ENCODE measurements around the gene LRRK1. TPM values are rescaled to one million over a fixed set of nuclear protein-coding genes. Genes with fewer than 3 reads are reported as not detected.

LRRK1 gene, protein sequence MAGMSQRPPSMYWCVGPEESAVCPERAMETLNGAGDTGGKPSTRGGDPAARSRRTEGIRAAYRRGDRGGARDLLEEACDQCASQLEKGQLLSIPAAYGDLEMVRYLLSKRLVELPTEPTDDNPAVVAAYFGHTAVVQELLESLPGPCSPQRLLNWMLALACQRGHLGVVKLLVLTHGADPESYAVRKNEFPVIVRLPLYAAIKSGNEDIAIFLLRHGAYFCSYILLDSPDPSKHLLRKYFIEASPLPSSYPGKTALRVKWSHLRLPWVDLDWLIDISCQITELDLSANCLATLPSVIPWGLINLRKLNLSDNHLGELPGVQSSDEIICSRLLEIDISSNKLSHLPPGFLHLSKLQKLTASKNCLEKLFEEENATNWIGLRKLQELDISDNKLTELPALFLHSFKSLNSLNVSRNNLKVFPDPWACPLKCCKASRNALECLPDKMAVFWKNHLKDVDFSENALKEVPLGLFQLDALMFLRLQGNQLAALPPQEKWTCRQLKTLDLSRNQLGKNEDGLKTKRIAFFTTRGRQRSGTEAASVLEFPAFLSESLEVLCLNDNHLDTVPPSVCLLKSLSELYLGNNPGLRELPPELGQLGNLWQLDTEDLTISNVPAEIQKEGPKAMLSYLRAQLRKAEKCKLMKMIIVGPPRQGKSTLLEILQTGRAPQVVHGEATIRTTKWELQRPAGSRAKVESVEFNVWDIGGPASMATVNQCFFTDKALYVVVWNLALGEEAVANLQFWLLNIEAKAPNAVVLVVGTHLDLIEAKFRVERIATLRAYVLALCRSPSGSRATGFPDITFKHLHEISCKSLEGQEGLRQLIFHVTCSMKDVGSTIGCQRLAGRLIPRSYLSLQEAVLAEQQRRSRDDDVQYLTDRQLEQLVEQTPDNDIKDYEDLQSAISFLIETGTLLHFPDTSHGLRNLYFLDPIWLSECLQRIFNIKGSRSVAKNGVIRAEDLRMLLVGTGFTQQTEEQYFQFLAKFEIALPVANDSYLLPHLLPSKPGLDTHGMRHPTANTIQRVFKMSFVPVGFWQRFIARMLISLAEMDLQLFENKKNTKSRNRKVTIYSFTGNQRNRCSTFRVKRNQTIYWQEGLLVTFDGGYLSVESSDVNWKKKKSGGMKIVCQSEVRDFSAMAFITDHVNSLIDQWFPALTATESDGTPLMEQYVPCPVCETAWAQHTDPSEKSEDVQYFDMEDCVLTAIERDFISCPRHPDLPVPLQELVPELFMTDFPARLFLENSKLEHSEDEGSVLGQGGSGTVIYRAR (N-terminal part only)
- 100 to 1,000 TPM in 2 of 4 donors, 10 to 100 TPM in 2; 52.7 to 107 (median 82.7) TPM for total RNA-seq

DNA sequence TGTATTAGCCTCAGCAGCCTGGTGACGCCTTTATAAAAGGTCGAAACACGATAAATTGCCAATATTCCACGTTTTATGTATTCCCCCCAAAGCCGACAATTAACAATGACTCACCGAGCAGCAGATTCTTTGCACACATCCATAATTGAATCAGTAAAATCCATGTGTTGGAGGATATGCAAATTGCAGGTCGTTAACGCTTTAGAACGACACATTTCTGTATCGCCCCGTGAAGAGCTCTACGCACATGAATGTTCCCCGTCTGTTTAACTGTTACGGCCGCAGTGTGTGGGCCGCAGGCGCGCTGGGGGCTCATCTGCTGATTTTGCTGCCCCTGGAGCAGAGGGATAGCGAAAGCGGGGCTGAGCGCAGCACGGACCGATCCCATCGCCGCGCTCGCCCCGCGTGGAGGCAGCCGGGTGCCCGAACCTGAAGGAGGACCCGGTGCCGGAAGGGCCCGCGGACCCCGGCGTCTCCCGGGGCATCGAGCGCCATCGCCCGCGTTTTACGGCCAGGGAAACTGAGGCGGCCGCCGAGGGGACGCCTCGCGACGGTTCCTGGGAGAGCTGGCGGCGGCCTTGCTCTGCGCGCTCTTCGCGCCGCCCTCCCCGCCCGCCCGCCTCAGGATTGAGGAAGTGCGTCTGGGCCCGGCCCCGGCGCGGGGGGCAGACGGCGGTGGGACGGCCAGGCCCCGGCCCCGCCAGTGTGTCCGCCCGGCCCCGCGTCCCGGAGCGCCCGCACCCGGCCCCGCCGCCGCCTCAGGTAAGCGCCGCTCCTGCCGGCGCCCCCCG, at the start of gene LRRK1:
Gene LRRK1 (plus strand): TSS at position 668 of the 791 bp plus-strand sequence. CDS start 5,276 bp downstream, outside the sequence.
- DNase-seq: peak; percentile 52
- in situ Hi-C loops (cut with MboI; ENCODE audit: low pct_ligation_motif_present in 1 of 4, low pct_unique_long_range_greater_than_20kb in 1 of 4, low sequenced_read_pairs in 3 of 4) (loop anchor here (5.0 to 25.0 kb wide), 4 partner anchors 86 to 343 kb away; partner anchors contain the start of gene CHSY1 (in 4 of the 4)), intact Hi-C loops (cut with DNase I; ENCODE audit: low total_unique reads) (loop anchor here (2.0 kb wide), 1 partner anchor 88 kb away; no protein-coding TSS in a partner anchor)
- WGBS, 2 donors (ENCODE audit: low coverage in 1 of 2): 1% methylated on average over 65 of the region's 87 CpGs; no CpG with 5 or more reads in 1 of the 2 donors
- no peaks in the 10 kb centered on the region for H3K9me3 ChIP-seq
- peak within 1 kb of the TSS; percentile 84 to 90 (median 85) for H3K27ac ChIP-seq
- H3K36me3 ChIP-seq: no peaks in the 10 kb centered on the region
- H3K27me3 ChIP-seq: no peaks in the 10 kb centered on the region
- peaks cover 4 to 32% (median 8%) of the 10 kb centered on the region in 4 donors for H3K4me1 ChIP-seq
- TF ChIP-seq POLR2A (IDR thresholded peaks at IDR 0.05): peak; percentile 23
- TF ChIP-seq POLR2AphosphoS5 (IDR thresholded peaks at IDR 0.05): peak in 1 of 3 donors; percentile 5
- TF ChIP-seq EP300 (IDR thresholded peaks at IDR 0.05; ENCODE audit: low read depth): no peak
- peak within 1 kb of the TSS; percentile 53 to 78 (median 75) for H3K4me3 ChIP-seq

DNA sequence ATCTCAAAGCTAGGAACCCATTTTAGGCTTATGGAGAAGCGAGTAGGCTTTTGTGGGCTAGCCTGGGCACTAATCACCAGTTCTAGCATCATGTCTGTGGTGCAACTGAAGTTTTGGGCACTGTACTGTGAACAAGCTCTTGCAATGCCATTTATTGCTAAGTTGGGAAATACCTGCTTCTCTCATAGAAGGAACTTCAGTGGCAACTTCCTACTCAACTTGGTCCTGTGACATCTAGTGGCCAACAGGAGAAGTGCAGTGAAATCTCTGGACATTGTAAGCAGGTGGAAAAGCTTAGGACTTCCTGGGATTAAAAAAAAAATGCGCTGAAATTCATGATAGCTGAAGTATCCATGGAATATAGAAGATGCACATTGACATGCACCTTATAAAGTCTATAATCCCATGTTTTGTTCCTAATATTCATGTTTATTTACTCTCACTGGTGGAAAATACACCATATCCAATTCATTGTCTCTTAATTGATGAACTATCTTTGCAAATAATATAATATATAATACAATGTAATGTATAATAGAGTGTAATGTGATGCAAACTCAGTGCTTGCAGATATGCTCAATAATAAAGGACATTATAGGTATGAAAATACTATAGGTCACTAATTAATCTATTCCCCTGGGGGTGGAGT, 46.0 kb upstream of the LRRK1 start:
- intact Hi-C loops (cut with DNase I; ENCODE audit: low total_unique reads): loop anchor here (5.0 kb wide), 1 partner anchor 246 kb away; no protein-coding TSS in a partner anchor
- H3K9me3 ChIP-seq: no peaks in the 10 kb centered on the region
- WGBS, 2 donors (ENCODE audit: low coverage in 1 of 2): 11 to 41% methylated on average over 1 to 2 of the region's 2 CpGs
- no peak overlapping the region for H3K27ac ChIP-seq
- H3K4me1 ChIP-seq: peaks cover 0 to 3% (median 0%) of the 10 kb centered on the region in 4 donors
- no peaks in the 10 kb centered on the region for H3K36me3 ChIP-seq
- TF ChIP-seq POLR2A (IDR thresholded peaks at IDR 0.05): no peak
- TF ChIP-seq, protein P1, sequence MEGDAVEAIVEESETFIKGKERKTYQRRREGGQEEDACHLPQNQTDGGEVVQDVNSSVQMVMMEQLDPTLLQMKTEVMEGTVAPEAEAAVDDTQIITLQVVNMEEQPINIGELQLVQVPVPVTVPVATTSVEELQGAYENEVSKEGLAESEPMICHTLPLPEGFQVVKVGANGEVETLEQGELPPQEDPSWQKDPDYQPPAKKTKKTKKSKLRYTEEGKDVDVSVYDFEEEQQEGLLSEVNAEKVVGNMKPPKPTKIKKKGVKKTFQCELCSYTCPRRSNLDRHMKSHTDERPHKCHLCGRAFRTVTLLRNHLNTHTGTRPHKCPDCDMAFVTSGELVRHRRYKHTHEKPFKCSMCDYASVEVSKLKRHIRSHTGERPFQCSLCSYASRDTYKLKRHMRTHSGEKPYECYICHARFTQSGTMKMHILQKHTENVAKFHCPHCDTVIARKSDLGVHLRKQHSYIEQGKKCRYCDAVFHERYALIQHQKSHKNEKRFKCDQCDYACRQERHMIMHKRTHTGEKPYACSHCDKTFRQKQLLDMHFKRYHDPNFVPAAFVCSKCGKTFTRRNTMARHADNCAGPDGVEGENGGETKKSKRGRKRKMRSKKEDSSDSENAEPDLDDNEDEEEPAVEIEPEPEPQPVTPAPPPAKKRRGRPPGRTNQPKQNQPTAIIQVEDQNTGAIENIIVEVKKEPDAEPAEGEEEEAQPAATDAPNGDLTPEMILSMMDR (IDR thresholded peaks at IDR 0.05): peak; percentile 93 to 95 (median 94)
- H3K4me3 ChIP-seq: no peak overlapping the region
- in situ Hi-C loops (cut with MboI; ENCODE audit: low pct_ligation_motif_present in 1 of 4, low pct_unique_long_range_greater_than_20kb in 1 of 4, low sequenced_read_pairs in 3 of 4): loop anchor here (5.0 to 25.0 kb wide), 4 partner anchors 211 to 248 kb away; no protein-coding TSS in a partner anchor
- peaks cover 12% of the 10 kb centered on the region for H3K27me3 ChIP-seq
- DNase-seq: peak; percentile 78

- H3K27me3 ChIP-seq: peaks cover 33% of the 10 kb centered on the region
- 83 to 100% methylated on average over 1 to 2 of the region's 2 CpGs for WGBS, 2 donors (ENCODE audit: low coverage in 1 of 2)
Observed at GRCh38 chr15:100875495-100875894, 43.7 kb upstream of the LRRK1 start.

DNA sequence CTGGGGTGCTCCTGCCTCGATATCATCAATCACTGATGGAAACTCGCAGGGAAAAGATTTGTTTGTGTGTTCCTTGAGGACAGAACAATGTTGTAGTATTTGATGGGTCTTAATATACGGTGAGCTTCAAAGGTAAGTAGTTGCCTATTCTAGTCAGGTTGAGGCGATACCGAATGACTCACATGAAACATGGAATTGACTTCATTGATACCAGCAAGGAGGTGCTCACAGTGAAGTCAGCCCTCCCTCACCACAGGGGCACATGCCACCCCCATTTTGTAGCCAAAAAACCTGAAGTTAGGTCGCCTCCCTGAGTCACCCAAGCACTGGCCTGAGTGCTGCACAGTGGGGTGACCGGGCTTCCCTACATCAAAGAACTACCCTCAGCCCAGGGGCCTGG, 43.2 kb upstream of the LRRK1 start:
- H3K27me3 ChIP-seq: peaks cover 38% of the 10 kb centered on the region
- TF ChIP-seq POLR2AphosphoS5 (IDR thresholded peaks at IDR 0.05) (no peak), POLR2A (IDR thresholded peaks at IDR 0.05) (no peak)
- DNase-seq: no peak
- H3K9me3 ChIP-seq: no peaks in the 10 kb centered on the region
- intact Hi-C loops (cut with DNase I; ENCODE audit: low total_unique reads): no loop called here
- in situ Hi-C loops (cut with MboI; ENCODE audit: low pct_ligation_motif_present in 1 of 4, low pct_unique_long_range_greater_than_20kb in 1 of 4, low sequenced_read_pairs in 3 of 4): loop anchor here in 1 of 4 donors (10.0 kb wide), 1 partner anchor 251 kb away; no protein-coding TSS in a partner anchor
- H3K4me1 ChIP-seq: peaks cover 0 to 18% (median 12%) of the 10 kb centered on the region in 4 donors
- no peaks in the 10 kb centered on the region for H3K36me3 ChIP-seq
- WGBS, 2 donors (ENCODE audit: low coverage in 1 of 2): 95 to 96% methylated on average over 4 to 7 of the region's 7 CpGs
- H3K4me3 ChIP-seq: no peak overlapping the region
- no peak overlapping the region for H3K27ac ChIP-seq

More at GRCh38 chr15:100875495-100875894, 43.7 kb upstream of the LRRK1 start:
- TF ChIP-seq POLR2AphosphoS5 (IDR thresholded peaks at IDR 0.05) (no peak), POLR2A (IDR thresholded peaks at IDR 0.05) (no peak)
- no peaks in the 10 kb centered on the region for H3K36me3 ChIP-seq
- peaks cover 0 to 18% (median 11%) of the 10 kb centered on the region in 4 donors for H3K4me1 ChIP-seq
- H3K9me3 ChIP-seq: no peaks in the 10 kb centered on the region
- no peak overlapping the region for H3K27ac ChIP-seq
- in situ Hi-C loops (cut with MboI; ENCODE audit: low pct_ligation_motif_present in 1 of 4, low pct_unique_long_range_greater_than_20kb in 1 of 4, low sequenced_read_pairs in 3 of 4) (loop anchor here in 1 of 4 donors (10.0 kb wide), 1 partner anchor 251 kb away; no protein-coding TSS in a partner anchor), intact Hi-C loops (cut with DNase I; ENCODE audit: low total_unique reads) (no loop called here)
- DNase-seq: no peak
- H3K4me3 ChIP-seq: no peak overlapping the region

All from transverse colon (tissue), 4 donors.